ENCODE data around the gene C20orf141.

Gene C20orf141

DNA sequence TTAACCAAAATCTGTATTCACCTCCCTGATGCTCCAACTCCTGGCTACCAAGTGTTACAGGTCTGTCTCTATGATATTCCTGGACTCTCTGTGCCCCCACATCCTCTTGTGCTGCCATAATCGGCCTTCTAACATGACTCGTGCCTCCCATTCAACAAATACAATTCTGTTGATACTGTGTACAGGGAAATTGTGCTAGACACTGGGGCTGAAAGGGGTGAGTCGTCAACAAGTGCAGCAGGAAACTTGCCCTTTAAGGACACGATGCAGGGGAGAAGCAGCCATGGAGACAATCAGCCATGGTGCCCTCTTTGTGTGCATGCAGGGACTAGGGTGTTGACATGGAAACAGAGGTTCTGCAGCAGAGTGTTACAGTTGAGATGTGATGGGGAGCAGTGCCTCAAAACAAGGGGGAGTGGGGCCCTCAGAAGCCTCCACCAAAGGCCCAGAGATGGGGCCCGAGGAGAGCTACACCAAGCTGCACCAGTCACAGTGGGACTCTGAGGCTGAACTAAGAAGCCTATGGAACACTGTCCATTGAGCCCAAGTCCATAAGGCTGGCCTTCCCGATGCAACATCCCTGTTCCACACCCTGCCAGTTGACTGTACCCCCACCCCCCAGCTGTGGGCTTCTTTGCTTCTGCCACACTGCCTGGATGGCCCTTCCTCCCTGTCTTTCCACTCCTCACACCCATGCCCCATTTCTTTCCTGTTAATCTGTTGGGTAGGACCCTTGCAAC, 22.6 kb downstream of the C20orf141 start:
- Histone ChIP-seq H3K79me2 (ENCODE audit: control insufficient read depth, insufficient read depth, low read length, unreplicated experiment) (peaks cover 25% of the 10 kb centered on the region), H3K4me3 (ENCODE audit: low read depth, low read length) (no peak overlapping the region), H3K4me1 (ENCODE audit: control insufficient read depth, insufficient read depth, low read length, unreplicated experiment) (peaks cover 14% of the 10 kb centered on the region), H2AFZ (ENCODE audit: low read length, unreplicated experiment) (no peak overlapping the region), H3K27me3 (ENCODE audit: insufficient read depth, low read length) (no peaks in the 10 kb centered on the region), H3K27ac (ENCODE audit: low read depth, low read length) (no peak overlapping the region), H3K36me3 (ENCODE audit: insufficient read depth, low read length) (peaks cover 27% of the 10 kb centered on the region; the same call in 1 of the 2 replicates)

DNA sequence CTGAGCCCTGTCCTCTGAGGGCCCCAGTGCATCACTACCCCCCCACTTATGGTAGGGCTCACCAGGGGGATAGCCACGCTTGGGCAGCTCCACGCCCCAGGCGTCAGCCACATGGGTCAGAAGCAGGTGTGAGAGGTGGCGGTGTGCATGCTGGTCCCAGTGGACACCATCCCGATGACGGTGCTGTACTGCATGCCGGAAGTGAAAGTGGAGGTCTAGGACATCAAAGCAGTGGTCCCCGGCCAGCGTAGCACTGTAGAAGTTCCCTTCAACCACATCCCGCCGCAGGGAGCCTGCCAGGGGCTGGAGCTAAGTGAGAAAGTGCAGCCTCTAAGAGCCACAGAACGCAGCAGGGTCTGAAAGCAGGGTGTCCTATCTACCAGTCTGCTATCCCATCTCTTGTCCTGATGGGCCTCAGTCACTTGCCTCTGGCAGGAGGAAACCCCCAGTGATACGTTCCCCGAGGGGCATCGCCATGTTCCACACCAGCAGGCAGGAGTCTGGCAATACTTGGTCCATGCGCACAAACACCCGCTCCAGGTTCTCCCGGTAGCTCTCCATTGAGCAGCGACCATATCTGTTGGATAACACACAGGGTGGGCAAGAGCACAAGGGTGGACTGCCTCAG, 23.5 kb downstream of the C20orf141 start:
- Histone ChIP-seq H3K27me3 (ENCODE audit: insufficient read depth, low read length) (no peaks in the 10 kb centered on the region), H3K4me3 (ENCODE audit: low read depth, low read length) (no peak overlapping the region), H2AFZ (ENCODE audit: low read length, unreplicated experiment) (no peak overlapping the region), H3K79me2 (ENCODE audit: control insufficient read depth, insufficient read depth, low read length, unreplicated experiment) (peaks cover 29% of the 10 kb centered on the region), H3K4me1 (ENCODE audit: control insufficient read depth, insufficient read depth, low read length, unreplicated experiment) (peaks cover 8% of the 10 kb centered on the region), H3K27ac (ENCODE audit: low read depth, low read length) (no peak overlapping the region), H3K36me3 (ENCODE audit: insufficient read depth, low read length) (peaks cover 27% of the 10 kb centered on the region; the same call in 1 of the 2 replicates)

GRCh38 chr20:2838847-2839671, 24.3 kb downstream of the C20orf141 start:
- Histone ChIP-seq H3K4me1 (ENCODE audit: control insufficient read depth, insufficient read depth, low read length, unreplicated experiment) (peaks cover 8% of the 10 kb centered on the region), H3K27me3 (ENCODE audit: insufficient read depth, low read length) (no peaks in the 10 kb centered on the region), H3K4me3 (ENCODE audit: low read depth, low read length) (peak overlapping the region; percentile 85), H3K79me2 (ENCODE audit: control insufficient read depth, insufficient read depth, low read length, unreplicated experiment) (peaks cover 29% of the 10 kb centered on the region), H3K36me3 (ENCODE audit: insufficient read depth, low read length) (peaks cover 27% of the 10 kb centered on the region; the same call in 1 of the 2 replicates), H2AFZ (ENCODE audit: low read length, unreplicated experiment) (peak overlapping the region; percentile 64), H3K27ac (ENCODE audit: low read depth, low read length) (no peak overlapping the region)

GRCh38 chr20:2839732-2840137, 24.9 kb downstream of the C20orf141 start:
- Histone ChIP-seq H3K4me3 (ENCODE audit: low read depth, low read length) (peak overlapping the region; percentile 85), H3K79me2 (ENCODE audit: control insufficient read depth, insufficient read depth, low read length, unreplicated experiment) (peaks cover 29% of the 10 kb centered on the region), H2AFZ (ENCODE audit: low read length, unreplicated experiment) (peak overlapping the region; percentile 64), H3K36me3 (ENCODE audit: insufficient read depth, low read length) (peaks cover 31% of the 10 kb centered on the region), H3K27me3 (ENCODE audit: insufficient read depth, low read length) (no peaks in the 10 kb centered on the region), H3K27ac (ENCODE audit: low read depth, low read length) (peak overlapping the region; percentile 69; the same call in 1 of the 2 replicates), H3K4me1 (ENCODE audit: control insufficient read depth, insufficient read depth, low read length, unreplicated experiment) (peaks cover 8% of the 10 kb centered on the region)

DNA sequence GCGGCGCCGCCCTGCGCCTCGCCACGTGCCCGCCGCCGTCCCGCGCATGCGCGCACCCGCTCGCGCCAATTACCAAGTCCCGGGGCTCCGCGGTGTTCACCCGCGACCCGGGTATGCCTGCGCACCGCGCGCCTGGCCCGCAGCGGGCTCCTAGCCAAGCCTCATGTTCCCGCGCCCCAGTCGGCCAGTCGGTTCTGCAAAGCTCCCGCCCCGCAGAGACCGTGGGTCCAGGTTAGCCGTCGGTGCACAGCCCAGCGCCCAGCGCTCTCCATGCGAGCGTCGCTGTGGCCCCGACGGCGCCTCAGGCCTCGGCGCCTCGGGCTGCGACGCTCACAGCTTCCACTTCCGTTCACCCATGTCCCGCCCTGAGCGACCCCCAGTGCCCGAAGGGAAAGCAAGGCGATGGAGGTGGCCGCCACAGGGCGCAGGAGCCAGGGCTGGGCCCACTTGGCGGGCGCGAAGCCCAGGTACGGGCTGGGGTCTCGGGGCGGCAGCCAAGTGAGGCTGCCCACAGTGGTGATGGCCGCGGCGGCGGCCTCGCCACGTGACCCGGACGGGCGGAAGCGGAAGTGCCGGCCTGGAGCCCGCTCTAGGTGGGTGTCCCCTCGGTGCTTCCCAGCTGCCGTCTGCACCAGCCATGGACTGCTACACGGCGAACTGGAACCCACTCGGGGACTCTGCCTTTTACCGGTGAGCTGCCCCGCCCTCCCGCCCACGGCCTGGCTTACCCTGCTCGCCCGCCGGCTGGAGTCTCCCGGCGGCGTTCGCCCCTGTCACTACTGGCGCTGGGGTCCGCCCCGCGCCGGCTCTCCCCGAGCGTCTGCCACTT, 25.6 kb downstream of the C20orf141 start, which contains the start of the genes PCED1A and VPS16:
PCED1A (minus strand) TSS at position 518 of the 829 bp plus-strand sequence. CDS start 743 bp downstream, outside the sequence.
VPS16 (plus strand) TSS at position 608 of the 829 bp plus-strand sequence; CDS start at position 638, 30 bp downstream.
- peaks cover 8% of the 10 kb centered on the region for H3K4me1 ChIP-seq (ENCODE audit: control insufficient read depth, insufficient read depth, low read length, unreplicated experiment)
- H2AFZ ChIP-seq (ENCODE audit: low read length, unreplicated experiment), result peak within 1 kb of the TSS; percentile 89
- peak within 1 kb of the TSS; percentile 85 for H3K4me3 ChIP-seq (ENCODE audit: low read depth, low read length)
- H3K27ac ChIP-seq (ENCODE audit: low read depth, low read length), result peak within 1 kb of the TSS; percentile 69
- peaks cover 31% of the 10 kb centered on the region for H3K36me3 ChIP-seq (ENCODE audit: insufficient read depth, low read length)
- H3K79me2 ChIP-seq (ENCODE audit: control insufficient read depth, insufficient read depth, low read length, unreplicated experiment), result peaks cover 29% of the 10 kb centered on the region
- no peaks in the 10 kb centered on the region for H3K27me3 ChIP-seq (ENCODE audit: insufficient read depth, low read length)

GRCh38 chr20:2840967-2841531, 26.3 kb downstream of the C20orf141 start:
- Histone ChIP-seq H3K4me1 (ENCODE audit: control insufficient read depth, insufficient read depth, low read length, unreplicated experiment) (peaks cover 8% of the 10 kb centered on the region), H3K27ac (ENCODE audit: low read depth, low read length) (peak overlapping the region; percentile 62), H3K27me3 (ENCODE audit: insufficient read depth, low read length) (no peaks in the 10 kb centered on the region)

GRCh38 chr20:2845607-2846006, 30.8 kb downstream of the C20orf141 start:
- no peaks in the 10 kb centered on the region for H3K4me1 ChIP-seq (ENCODE audit: control insufficient read depth, insufficient read depth, low read length, unreplicated experiment)
- H3K27me3 ChIP-seq (ENCODE audit: insufficient read depth, low read length), result no peaks in the 10 kb centered on the region
- no peak overlapping the region for H3K27ac ChIP-seq (ENCODE audit: low read depth, low read length)
- peaks cover 8% of the 10 kb centered on the region for H3K36me3 ChIP-seq (ENCODE audit: insufficient read depth, low read length)
- H2AFZ ChIP-seq (ENCODE audit: low read length, unreplicated experiment), result no peak overlapping the region
- no peak overlapping the region for H3K4me3 ChIP-seq (ENCODE audit: low read depth, low read length)
- H3K79me2 ChIP-seq (ENCODE audit: control insufficient read depth, insufficient read depth, low read length, unreplicated experiment), result peaks cover 22% of the 10 kb centered on the region

More at GRCh38 chr20:2840967-2841531, 26.3 kb downstream of the C20orf141 start:
- peaks cover 29% of the 10 kb centered on the region for H3K79me2 ChIP-seq (ENCODE audit: control insufficient read depth, insufficient read depth, low read length, unreplicated experiment)
- H3K36me3 ChIP-seq (ENCODE audit: insufficient read depth, low read length), result peaks cover 28% of the 10 kb centered on the region
- peak overlapping the region; percentile 85 for H3K4me3 ChIP-seq (ENCODE audit: low read depth, low read length)
- H2AFZ ChIP-seq (ENCODE audit: low read length, unreplicated experiment), result peak overlapping the region; percentile 76

DNA sequence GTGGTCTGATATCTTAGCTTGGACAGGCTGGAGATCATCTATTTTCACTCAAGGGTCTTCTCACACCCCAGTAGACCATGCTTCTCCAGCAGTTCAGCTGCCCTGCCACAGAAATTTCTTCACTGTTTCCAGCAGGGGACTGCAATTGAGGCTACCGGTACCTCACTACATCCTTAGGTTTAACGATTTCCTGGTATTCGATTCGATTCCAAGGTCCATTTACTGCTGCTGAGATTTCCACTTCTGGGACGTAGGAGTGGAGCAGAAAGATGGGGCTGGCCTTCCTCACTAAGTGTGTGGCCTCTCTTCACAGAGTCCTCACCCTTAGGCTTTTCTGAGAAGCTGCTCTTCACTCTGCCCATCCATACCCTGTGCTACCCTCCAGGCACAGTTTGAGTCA, 31.9 kb downstream of the C20orf141 start:
- Histone ChIP-seq H3K79me2 (ENCODE audit: control insufficient read depth, insufficient read depth, low read length, unreplicated experiment) (peaks cover 15% of the 10 kb centered on the region), H2AFZ (ENCODE audit: low read length, unreplicated experiment) (no peak overlapping the region), H3K4me1 (ENCODE audit: control insufficient read depth, insufficient read depth, low read length, unreplicated experiment) (peaks cover under 1% of the 10 kb centered on the region)

GRCh38 chr20:2847802-2848201, 33.0 kb downstream of the C20orf141 start:
- Histone ChIP-seq H3K27me3 (ENCODE audit: insufficient read depth, low read length) (no peaks in the 10 kb centered on the region), H3K79me2 (ENCODE audit: control insufficient read depth, insufficient read depth, low read length, unreplicated experiment) (peaks cover 7% of the 10 kb centered on the region), H3K4me3 (ENCODE audit: low read depth, low read length) (no peak overlapping the region), H3K4me1 (ENCODE audit: control insufficient read depth, insufficient read depth, low read length, unreplicated experiment) (peaks cover 7% of the 10 kb centered on the region), H3K36me3 (ENCODE audit: insufficient read depth, low read length) (peaks cover 8% of the 10 kb centered on the region), H2AFZ (ENCODE audit: low read length, unreplicated experiment) (no peak overlapping the region), H3K27ac (ENCODE audit: low read depth, low read length) (no peak overlapping the region)

More for the DNA sequence above, 31.9 kb downstream of the C20orf141 start:
- H3K27ac ChIP-seq (ENCODE audit: low read depth, low read length), result no peak overlapping the region
- no peaks in the 10 kb centered on the region for H3K27me3 ChIP-seq (ENCODE audit: insufficient read depth, low read length)
- H3K4me3 ChIP-seq (ENCODE audit: low read depth, low read length), result no peak overlapping the region
- peaks cover 8% of the 10 kb centered on the region for H3K36me3 ChIP-seq (ENCODE audit: insufficient read depth, low read length)
